ENCODE measurements around the gene MYBBP1A.
"Not testable (repeated sequence)": the region's sequence is repeated elsewhere in the genome, so short reads cannot be mapped to it uniquely, and the experiment has no call there.

The MYBBP1A gene

DNA sequence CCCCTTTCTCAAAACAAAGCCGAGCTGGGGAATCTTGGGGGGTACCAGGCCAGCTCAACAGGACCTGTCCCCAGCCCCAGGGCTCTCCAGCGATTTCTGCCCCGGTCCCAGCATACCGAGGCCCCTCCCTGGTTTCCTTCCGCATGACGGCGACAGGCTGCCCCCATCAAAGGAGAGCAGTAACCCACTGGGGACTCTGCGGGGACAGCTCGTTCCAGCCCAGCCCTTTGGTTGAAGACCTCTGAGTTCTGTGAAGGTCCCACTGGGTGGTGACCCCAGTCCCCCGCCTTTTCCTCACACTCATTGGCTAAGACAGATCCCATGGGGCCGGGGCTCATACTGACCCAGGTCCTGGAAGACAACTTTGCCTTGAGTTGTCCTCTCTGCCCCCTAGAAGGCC is 33.2 kb upstream of the MYBBP1A start:
- no peak for DNase-seq

DNA sequence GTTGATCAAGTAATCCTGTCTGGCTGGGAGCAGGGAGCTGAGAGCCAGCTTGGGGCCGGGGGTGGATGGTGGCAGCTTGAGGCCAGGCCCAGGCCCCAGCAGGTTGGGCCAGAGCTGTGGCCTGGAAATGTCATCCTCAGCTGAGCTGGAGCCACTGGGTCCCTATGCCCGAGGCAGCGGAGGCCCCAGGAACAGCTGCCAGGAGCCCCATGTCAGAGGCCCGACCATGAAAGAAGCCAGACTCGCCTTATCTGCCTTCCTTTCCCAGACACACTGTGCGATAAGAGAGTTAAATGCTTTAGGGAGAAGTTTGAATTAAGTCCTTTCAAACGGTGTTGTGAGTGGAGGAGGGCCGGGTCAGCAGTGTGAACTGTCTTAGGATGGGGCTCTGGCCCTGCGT is 32.6 kb upstream of the MYBBP1A start:
- DNase-seq = no peak

GRCh38 chr17:4587195-4587594 is 32.0 kb upstream of the MYBBP1A start:
- DNase-seq = no peak

DNA sequence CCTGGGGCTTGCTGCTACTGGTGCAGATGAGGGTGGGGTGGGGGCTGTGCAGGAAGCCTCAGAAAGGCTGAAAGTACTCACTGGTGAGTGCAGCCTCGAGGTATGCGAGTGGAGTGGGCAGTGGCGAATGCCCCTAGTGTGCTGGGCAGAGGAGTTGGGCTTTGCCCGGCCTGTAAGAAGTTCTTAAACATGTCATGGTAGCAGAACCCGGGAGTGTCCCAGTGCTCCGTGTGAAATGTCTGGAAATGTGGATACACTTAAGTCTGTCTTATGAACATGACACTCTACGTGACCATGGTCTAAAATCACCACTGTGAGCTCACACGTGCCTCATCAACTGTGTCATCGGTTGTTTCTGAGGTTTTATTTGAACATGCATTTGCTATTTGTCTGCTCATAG is 30.9 kb upstream of the MYBBP1A start:
- DNase-seq = no peak

- DNase-seq = no peak
These were observed 30.4 kb upstream of the MYBBP1A start for GRCh38 chr17:4585638-4585994.

GRCh38 chr17:4584917-4585637 is 29.9 kb upstream of the MYBBP1A start:
- no peak for DNase-seq

DNA sequence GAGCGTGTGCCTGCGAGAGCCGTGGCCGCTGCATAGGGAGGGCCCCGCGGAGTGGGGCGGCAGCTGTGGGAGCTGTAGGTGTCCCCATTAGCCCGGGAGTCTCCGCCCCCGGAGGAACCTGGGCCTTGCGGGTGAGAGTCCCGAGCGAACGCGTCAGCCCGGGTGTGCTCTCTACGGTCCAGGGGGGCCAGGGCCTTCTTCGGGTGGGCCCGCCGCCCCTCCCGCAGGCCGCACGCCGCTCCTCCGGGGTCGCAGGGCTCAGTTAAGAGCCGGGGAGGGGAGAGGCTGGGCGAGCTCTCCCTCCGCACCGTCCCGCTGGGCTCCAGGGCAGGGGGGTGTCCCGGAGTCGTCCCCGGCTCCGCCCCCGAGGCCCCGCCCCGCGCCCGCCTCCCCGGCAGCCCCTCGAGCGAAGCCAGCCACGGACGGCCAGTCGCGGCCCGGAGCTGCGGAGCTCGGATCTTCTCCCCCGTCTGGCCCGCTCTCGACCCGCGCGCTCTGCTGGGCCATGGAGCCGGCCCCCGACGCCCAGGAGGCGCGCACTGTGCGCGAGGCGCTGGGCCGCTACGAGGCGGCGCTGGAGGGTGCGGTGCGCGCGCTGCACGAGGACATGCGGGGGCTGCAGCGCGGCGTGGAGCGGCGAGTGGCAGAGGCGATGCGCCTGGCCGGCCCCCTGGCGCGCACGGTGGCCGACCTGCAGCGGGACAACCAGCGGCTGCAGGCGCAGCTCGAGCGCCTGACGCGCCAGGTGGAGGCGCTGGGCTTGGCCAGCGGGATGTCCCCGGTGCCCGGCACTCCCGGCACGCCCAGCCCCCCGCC is 29.1 kb upstream of the MYBBP1A start, which contains the start of gene SMTNL2:
Gene SMTNL2 (plus strand): TSS at position 429 of the 816 bp plus-strand sequence. CDS start 77 bp downstream, at position 506.
- no peak for DNase-seq

GRCh38 chr17:4583782-4584100 is 28.6 kb upstream of the MYBBP1A start:
- no peak for DNase-seq

GRCh38 chr17:4583206-4583605 is 28.0 kb upstream of the MYBBP1A start:
- DNase-seq = no peak

DNA sequence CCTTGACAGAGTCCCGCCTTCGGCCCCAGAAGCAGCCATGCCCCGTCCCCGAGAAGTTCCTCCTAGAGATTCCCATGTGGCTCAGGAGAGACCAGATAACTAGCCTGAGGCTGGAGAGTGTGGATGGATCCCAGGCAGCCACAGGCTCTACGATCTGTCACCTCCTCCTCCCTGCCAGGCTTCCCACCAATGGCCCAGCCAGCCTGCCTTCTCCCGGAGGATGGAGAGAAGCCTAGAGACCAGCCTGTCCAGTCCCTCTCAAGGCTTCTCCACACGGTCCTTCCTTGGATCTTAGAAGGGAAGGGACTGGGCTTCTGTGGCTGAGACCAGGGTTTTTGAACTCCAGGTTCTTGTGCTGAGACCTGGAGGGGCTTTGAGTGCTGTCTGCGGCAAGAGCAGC is 27.5 kb upstream of the MYBBP1A start:
- no peak for DNase-seq

GRCh38 chr17:4582101-4582501 is 26.9 kb upstream of the MYBBP1A start:
- no peak for DNase-seq

- no peak for DNase-seq
These were observed 25.1 kb upstream of the MYBBP1A start for GRCh38 chr17:4580291-4580690.

GRCh38 chr17:4579678-4580077 is 24.5 kb upstream of the MYBBP1A start:
- DNase-seq = no peak

- not testable (repeated sequence) for DNase-seq
These were observed 23.2 kb upstream of the MYBBP1A start for GRCh38 chr17:4578349-4578748.

GRCh38 chr17:4577386-4577993 is 22.3 kb upstream of the MYBBP1A start:
- no peak for DNase-seq

- no peak for DNase-seq
These were observed 21.6 kb upstream of the MYBBP1A start for GRCh38 chr17:4576729-4577322.

GRCh38 chr17:4576161-4576558 is 21.0 kb upstream of the MYBBP1A start:
- DNase-seq = no peak

DNA sequence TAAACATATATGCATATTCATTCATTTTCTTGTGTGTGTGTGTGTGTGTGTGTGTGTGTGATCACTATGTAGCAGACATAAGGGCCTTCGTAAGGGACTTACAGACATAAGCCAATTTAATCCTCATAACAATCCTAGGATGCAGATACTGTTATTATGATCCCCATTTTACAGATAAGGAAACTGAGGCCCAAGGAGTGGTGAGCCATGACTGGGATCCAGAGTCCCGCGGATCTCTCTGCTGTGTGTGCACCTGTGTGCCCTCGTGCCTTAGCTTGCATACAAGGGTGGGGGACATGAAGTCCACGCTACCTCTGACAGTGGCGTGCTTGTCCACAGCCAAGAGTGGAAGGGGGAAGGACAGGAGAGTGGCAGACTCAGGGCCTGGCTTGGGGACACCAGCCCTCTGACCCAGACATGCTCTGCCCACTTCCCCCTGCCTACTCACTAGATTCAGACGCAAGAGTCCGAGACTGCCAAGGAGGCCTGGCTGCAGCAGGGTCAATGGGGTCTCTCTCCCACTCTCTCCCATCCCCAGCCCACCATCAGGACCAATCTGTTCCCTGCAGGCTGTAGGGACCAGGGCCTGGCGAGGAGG is 19.4 kb upstream of the MYBBP1A start:
- no peak for DNase-seq

- DNase-seq = no peak
These were observed 18.5 kb upstream of the MYBBP1A start for GRCh38 chr17:4573669-4574068.

DNA sequence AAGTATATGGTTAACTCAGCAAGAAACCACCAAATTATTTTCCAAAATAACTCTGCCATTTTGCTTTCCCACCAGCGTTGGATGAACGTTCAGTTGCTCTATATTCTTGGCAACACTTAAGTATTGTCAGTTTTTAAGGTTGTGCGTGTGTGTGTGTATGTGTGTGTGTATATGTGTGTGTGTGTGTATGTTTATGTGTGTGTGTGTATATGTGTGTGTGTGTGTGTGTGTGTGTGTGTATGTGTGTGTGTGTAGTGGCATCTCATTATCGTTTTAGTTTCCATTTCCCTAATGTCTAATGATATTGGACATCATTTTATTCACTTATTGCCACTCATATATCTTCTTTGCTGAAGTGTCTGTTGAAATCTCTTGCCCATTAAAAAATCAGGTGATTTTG is 17.9 kb upstream of the MYBBP1A start:
- no peak for DNase-seq

DNA sequence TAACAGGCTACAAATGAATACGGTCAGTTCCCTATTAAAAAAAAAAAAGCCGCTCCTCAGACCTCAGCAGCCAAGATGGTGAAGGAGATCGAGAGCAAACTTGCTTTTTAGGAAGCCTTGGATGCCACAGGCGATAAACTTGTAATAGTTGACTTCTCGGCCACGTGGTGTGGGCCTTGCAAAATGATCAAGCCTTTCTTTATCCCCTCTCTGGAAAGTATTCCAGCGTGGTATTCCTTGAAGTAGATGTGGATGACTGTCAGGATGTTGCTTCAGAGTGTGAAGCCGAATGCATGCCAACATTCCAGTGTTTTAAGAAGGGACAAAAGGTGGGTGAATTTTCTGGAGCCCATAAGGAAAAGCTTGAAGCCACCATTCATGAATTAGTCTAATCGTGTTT is 16.9 kb upstream of the MYBBP1A start:
- no peak for DNase-seq

- DNase-seq = no peak
These were observed 14.4 kb upstream of the MYBBP1A start for GRCh38 chr17:4569591-4569990.

DNA sequence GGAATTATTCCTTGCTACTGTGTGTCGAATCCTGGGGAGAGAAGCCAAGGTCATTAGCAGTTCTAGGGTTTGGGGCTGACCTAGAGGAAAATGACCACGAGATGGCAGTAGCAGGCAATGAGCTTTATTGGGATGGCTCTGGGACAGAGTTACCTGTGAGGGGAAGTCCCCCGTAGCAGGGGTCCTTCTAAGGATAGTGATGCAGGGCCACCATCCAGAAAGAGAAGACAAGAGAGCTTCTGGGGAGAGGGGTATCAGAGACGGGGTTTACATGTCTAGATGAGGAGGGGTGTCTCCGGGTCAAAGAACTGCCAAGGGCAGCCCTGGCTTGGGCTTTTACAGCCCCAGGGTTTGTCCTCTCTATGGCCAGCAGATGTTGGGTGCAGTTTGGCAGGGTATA is 11.6 kb upstream of the MYBBP1A start:
- no peak for DNase-seq
